ENCODE measurements around the gene KRTAP17-1.

Gene KRTAP17-1

GRCh38 chr17:41331606-41332005, 16.1 kb upstream of the KRTAP17-1 start:
- H3K27ac ChIP-seq (ENCODE audit: low read depth, low read length), result no peak overlapping the region
- H3K9ac ChIP-seq (ENCODE audit: low read depth, low read length), result no peak overlapping the region
- H3K4me3 ChIP-seq (ENCODE audit: low read depth, low read length), result no peak overlapping the region
- no peaks in the 10 kb centered on the region for H3K9me3 ChIP-seq (ENCODE audit: control insufficient read depth, insufficient read depth, low read length)
- no peaks in the 10 kb centered on the region for H3K4me1 ChIP-seq (ENCODE audit: control insufficient read depth, insufficient read depth, low read length)
- no peaks in the 10 kb centered on the region for H3K36me3 ChIP-seq (ENCODE audit: control insufficient read depth, insufficient read depth, low read length)
- no peaks in the 10 kb centered on the region for H3K27me3 ChIP-seq (ENCODE audit: control insufficient read depth, insufficient read depth, low read length)

- no peaks in the 10 kb centered on the region for H3K4me1 ChIP-seq (ENCODE audit: control insufficient read depth, insufficient read depth, low read length)
- H3K9me3 ChIP-seq (ENCODE audit: control insufficient read depth, insufficient read depth, low read length), result no peaks in the 10 kb centered on the region
- H3K27me3 ChIP-seq (ENCODE audit: control insufficient read depth, insufficient read depth, low read length), result no peaks in the 10 kb centered on the region
- no peak overlapping the region for H3K27ac ChIP-seq (ENCODE audit: low read depth, low read length)
- H3K9ac ChIP-seq (ENCODE audit: low read depth, low read length), result no peak overlapping the region
- H3K36me3 ChIP-seq (ENCODE audit: control insufficient read depth, insufficient read depth, low read length), result no peaks in the 10 kb centered on the region
- H3K4me3 ChIP-seq (ENCODE audit: low read depth, low read length), result no peak overlapping the region
These were observed 13.9 kb upstream of the KRTAP17-1 start for GRCh38 chr17:41329279-41329948.

GRCh38 chr17:41328207-41328606, 12.7 kb upstream of the KRTAP17-1 start:
- Histone ChIP-seq H3K36me3 (ENCODE audit: control insufficient read depth, insufficient read depth, low read length) (no peaks in the 10 kb centered on the region), H3K27me3 (ENCODE audit: control insufficient read depth, insufficient read depth, low read length) (no peaks in the 10 kb centered on the region), H3K4me3 (ENCODE audit: low read depth, low read length) (no peak overlapping the region), H3K27ac (ENCODE audit: low read depth, low read length) (no peak overlapping the region), H3K4me1 (ENCODE audit: control insufficient read depth, insufficient read depth, low read length) (no peaks in the 10 kb centered on the region), H3K9me3 (ENCODE audit: control insufficient read depth, insufficient read depth, low read length) (no peaks in the 10 kb centered on the region), H3K9ac (ENCODE audit: low read depth, low read length) (no peak overlapping the region)

- Histone ChIP-seq H3K27ac (ENCODE audit: low read depth, low read length) (no peak overlapping the region), H3K9ac (ENCODE audit: low read depth, low read length) (no peak overlapping the region), H3K27me3 (ENCODE audit: control insufficient read depth, insufficient read depth, low read length) (no peaks in the 10 kb centered on the region), H3K36me3 (ENCODE audit: control insufficient read depth, insufficient read depth, low read length) (no peaks in the 10 kb centered on the region), H3K4me1 (ENCODE audit: control insufficient read depth, insufficient read depth, low read length) (no peaks in the 10 kb centered on the region), H3K4me3 (ENCODE audit: low read depth, low read length) (no peak overlapping the region), H3K9me3 (ENCODE audit: control insufficient read depth, insufficient read depth, low read length) (no peaks in the 10 kb centered on the region)
These were observed 12.1 kb upstream of the KRTAP17-1 start for GRCh38 chr17:41327411-41328120.

GRCh38 chr17:41326173-41327145, 10.9 kb upstream of the KRTAP17-1 start:
- H3K9ac ChIP-seq (ENCODE audit: low read depth, low read length), result no peak overlapping the region
- no peaks in the 10 kb centered on the region for H3K36me3 ChIP-seq (ENCODE audit: control insufficient read depth, insufficient read depth, low read length)
- no peaks in the 10 kb centered on the region for H3K9me3 ChIP-seq (ENCODE audit: control insufficient read depth, insufficient read depth, low read length)
- no peak overlapping the region for H3K4me3 ChIP-seq (ENCODE audit: low read depth, low read length)
- no peaks in the 10 kb centered on the region for H3K4me1 ChIP-seq (ENCODE audit: control insufficient read depth, insufficient read depth, low read length)
- H3K27me3 ChIP-seq (ENCODE audit: control insufficient read depth, insufficient read depth, low read length), result no peaks in the 10 kb centered on the region
- H3K27ac ChIP-seq (ENCODE audit: low read depth, low read length), result no peak overlapping the region

GRCh38 chr17:41325611-41326010, 10.1 kb upstream of the KRTAP17-1 start:
- Histone ChIP-seq H3K36me3 (ENCODE audit: control insufficient read depth, insufficient read depth, low read length) (no peaks in the 10 kb centered on the region), H3K4me1 (ENCODE audit: control insufficient read depth, insufficient read depth, low read length) (no peaks in the 10 kb centered on the region), H3K9me3 (ENCODE audit: control insufficient read depth, insufficient read depth, low read length) (no peaks in the 10 kb centered on the region), H3K4me3 (ENCODE audit: low read depth, low read length) (no peak overlapping the region), H3K9ac (ENCODE audit: low read depth, low read length) (no peak overlapping the region), H3K27ac (ENCODE audit: low read depth, low read length) (no peak overlapping the region), H3K27me3 (ENCODE audit: control insufficient read depth, insufficient read depth, low read length) (no peaks in the 10 kb centered on the region)

GRCh38 chr17:41325126-41325525, 9.6 kb upstream of the KRTAP17-1 start:
- H3K36me3 ChIP-seq (ENCODE audit: control insufficient read depth, insufficient read depth, low read length), result no peaks in the 10 kb centered on the region
- H3K27me3 ChIP-seq (ENCODE audit: control insufficient read depth, insufficient read depth, low read length), result no peaks in the 10 kb centered on the region
- H3K27ac ChIP-seq (ENCODE audit: low read depth, low read length), result no peak overlapping the region
- H3K4me1 ChIP-seq (ENCODE audit: control insufficient read depth, insufficient read depth, low read length), result no peaks in the 10 kb centered on the region
- H3K9ac ChIP-seq (ENCODE audit: low read depth, low read length), result no peak overlapping the region
- H3K9me3 ChIP-seq (ENCODE audit: control insufficient read depth, insufficient read depth, low read length), result peaks cover 4% of the 10 kb centered on the region; the same call in 1 of the 2 replicates
- no peak overlapping the region for H3K4me3 ChIP-seq (ENCODE audit: low read depth, low read length)

GRCh38 chr17:41324180-41325075, 8.9 kb upstream of the KRTAP17-1 start:
- H3K4me1 ChIP-seq (ENCODE audit: control insufficient read depth, insufficient read depth, low read length), result no peaks in the 10 kb centered on the region
- H3K4me3 ChIP-seq (ENCODE audit: low read depth, low read length), result no peak overlapping the region
- no peak overlapping the region for H3K9ac ChIP-seq (ENCODE audit: low read depth, low read length)
- no peak overlapping the region for H3K27ac ChIP-seq (ENCODE audit: low read depth, low read length)
- peaks cover 8% of the 10 kb centered on the region; the same call in 1 of the 2 replicates for H3K9me3 ChIP-seq (ENCODE audit: control insufficient read depth, insufficient read depth, low read length)
- H3K27me3 ChIP-seq (ENCODE audit: control insufficient read depth, insufficient read depth, low read length), result no peaks in the 10 kb centered on the region
- H3K36me3 ChIP-seq (ENCODE audit: control insufficient read depth, insufficient read depth, low read length), result no peaks in the 10 kb centered on the region

- peaks cover 8% of the 10 kb centered on the region; the same call in 1 of the 2 replicates for H3K9me3 ChIP-seq (ENCODE audit: control insufficient read depth, insufficient read depth, low read length)
- H3K27me3 ChIP-seq (ENCODE audit: control insufficient read depth, insufficient read depth, low read length), result no peaks in the 10 kb centered on the region
- no peak overlapping the region for H3K9ac ChIP-seq (ENCODE audit: low read depth, low read length)
- no peak overlapping the region for H3K27ac ChIP-seq (ENCODE audit: low read depth, low read length)
- no peak overlapping the region for H3K4me3 ChIP-seq (ENCODE audit: low read depth, low read length)
- H3K36me3 ChIP-seq (ENCODE audit: control insufficient read depth, insufficient read depth, low read length), result no peaks in the 10 kb centered on the region
- H3K4me1 ChIP-seq (ENCODE audit: control insufficient read depth, insufficient read depth, low read length), result no peaks in the 10 kb centered on the region
These were observed 7.7 kb upstream of the KRTAP17-1 start for GRCh38 chr17:41322903-41323895.

Data from HUES48 (cell line).